OCI-M1 (cell line): ENCODE measurements around the gene CES3.
"Not testable (repeated sequence)": the region's sequence is repeated elsewhere in the genome, so short reads cannot be mapped to it uniquely, and the experiment has no call there.

Experiments used
- DNase-seq: peaks from one replicate; lab custom pipeline; 2025; lab: John Stamatoyannopoulos, UW

Gene CES3

DNA sequence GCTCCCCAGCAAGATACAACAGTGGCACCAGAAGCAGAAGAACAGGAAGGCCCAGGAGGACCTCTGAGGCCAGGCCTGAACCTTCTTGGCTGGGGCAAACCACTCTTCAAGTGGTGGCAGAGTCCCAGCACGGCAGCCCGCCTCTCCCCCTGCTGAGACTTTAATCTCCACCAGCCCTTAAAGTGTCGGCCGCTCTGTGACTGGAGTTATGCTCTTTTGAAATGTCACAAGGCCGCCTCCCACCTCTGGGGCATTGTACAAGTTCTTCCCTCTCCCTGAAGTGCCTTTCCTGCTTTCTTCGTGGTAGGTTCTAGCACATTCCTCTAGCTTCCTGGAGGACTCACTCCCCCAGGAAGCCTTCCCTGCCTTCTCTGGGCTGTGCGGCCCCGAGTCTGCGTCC is 11.9 kb downstream of the CES3 start:
- no peak for DNase-seq

GRCh38 chr16:66973716-66974115 is 12.7 kb downstream of the CES3 start:
- DNase-seq = no peak

DNA sequence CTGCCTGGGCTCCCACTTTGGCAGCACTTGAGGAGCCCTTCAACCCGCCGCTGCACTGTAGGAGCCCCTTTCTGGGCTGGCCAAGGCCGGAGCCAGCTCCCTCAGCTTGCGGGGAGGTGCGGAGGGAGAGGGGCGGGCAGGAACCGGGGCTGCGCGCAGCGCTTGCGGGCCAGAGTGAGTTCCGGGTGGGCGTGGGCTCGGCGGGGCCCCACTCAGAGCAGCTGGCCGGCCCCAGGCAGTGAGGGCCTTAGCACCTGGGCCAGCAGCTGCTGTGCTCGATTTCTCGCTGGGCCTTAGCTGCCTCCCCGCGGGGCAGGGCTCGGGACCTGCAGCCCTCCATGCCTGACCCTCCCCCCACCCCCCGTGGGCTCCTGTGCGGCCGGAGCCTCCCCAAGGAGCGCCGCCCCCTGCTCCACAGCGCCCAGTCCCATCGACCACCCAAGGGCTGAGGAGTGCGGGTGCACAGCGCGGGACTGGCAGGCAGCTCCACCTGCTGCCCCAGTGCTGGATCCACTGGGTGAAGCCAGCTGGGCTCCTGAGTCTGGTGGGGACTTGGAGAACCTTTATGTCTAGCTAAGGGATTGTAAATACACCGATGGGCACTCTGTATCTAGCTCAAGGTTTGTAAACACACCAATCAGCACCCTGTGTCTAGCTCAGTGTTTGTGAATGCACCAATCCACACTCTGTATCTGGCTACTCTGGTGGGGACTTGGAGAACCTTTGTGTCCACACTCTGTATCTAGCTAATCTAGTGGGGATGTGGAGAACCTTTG is 13.3 kb downstream of the CES3 start:
- not testable (repeated sequence) for DNase-seq

DNA sequence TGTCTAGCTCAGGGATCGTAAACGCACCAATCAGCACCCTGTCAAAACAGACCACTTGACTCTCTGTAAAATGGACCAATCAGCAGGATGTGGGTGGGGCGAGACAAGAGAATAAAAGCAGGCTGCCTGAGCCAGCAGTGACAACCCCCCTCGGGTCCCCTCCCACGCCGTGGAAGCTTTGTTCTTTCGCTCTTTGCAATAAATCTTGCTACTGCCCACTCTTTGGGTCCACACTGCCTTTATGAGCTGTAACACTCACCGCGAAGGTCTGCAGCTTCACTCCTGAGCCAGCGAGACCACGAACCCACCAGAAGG is 13.8 kb downstream of the CES3 start:
- DNase-seq = not testable (repeated sequence)

- no peak for DNase-seq
Measured at GRCh38 chr16:66975302-66975893, 14.3 kb downstream of the CES3 start.

DNA sequence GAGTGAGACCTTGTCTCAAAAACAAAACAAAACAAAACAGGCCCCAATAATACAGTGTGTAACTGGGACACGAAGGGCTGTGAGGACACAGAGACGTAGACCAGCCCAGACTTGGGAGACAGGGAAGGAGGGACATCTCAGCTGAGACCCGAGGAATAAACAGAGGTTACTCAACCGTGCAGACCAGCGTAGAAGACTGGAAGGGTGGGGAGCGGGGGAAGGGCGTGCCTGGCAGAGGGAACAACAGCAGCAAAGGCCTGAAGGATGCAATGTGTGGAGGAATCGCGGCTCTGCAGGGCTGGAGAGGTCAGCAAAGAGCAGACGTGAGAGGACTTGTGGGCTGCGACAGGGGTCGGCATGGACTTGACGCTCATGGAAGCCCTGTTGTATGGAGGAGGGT is 15.7 kb downstream of the CES3 start:
- no peak for DNase-seq

GRCh38 chr16:66977341-66978113 is 16.5 kb downstream of the CES3 start:
- DNase-seq = peak; percentile 90

DNA sequence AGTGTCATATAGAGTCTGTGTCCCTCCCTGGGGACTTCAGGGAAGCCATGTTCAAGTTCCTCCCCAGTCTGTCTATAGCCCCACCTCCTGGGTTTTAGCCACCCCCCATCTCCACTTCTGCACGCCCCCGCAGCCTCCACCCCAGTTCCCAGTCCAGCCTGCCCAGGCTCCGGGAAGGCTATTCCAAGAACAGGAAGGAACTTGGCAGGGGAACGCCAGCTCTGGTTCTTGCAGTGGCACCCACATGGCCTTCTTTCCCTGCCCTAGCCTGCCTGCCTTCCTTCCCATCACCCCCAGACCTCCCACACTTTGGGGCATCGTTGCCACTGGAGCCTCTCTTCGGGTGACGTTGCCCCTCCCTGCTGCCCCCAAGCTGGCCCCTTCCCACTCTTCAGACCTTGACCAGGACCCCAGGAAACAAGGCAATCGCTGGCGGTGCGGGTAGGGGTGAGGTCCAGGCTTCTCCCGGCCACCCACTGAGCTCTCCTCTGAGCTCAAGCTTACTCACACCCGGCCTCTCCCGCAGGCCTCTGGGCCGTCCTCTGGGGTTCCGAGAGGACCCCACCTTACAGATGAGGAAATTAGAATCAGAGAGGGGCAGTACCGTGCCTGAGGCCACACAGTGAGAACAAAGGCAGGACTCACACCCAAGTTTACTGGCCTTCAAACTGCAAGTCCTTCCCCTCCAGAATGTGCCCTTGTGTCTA is 18.1 kb downstream of the CES3 start:
- DNase-seq = no peak

- no peak for DNase-seq
Measured at GRCh38 chr16:66983033-66983432, 22.0 kb downstream of the CES3 start.

- DNase-seq = no peak
Measured at GRCh38 chr16:66984892-66985311, 23.8 kb downstream of the CES3 start.

DNA sequence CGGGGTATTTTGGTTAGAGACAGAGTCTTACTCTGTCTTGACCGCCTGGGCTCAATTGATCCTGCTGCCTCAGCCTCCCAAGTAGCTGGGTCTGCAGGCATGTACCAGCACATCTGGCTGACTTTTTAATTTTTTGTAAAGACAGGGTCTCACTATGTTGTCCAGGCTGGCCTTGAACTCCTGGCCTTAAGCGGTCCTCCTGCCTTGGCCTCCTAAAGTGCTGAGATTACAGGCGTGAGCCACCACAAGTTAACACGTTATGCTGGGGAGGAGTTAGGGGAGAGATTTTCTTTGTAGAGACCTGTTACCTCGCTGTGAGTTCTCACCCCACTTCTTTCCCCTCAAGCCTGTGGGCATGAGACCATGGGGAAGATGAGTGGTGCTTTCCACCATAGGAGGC is 25.5 kb downstream of the CES3 start:
- DNase-seq = no peak

DNA sequence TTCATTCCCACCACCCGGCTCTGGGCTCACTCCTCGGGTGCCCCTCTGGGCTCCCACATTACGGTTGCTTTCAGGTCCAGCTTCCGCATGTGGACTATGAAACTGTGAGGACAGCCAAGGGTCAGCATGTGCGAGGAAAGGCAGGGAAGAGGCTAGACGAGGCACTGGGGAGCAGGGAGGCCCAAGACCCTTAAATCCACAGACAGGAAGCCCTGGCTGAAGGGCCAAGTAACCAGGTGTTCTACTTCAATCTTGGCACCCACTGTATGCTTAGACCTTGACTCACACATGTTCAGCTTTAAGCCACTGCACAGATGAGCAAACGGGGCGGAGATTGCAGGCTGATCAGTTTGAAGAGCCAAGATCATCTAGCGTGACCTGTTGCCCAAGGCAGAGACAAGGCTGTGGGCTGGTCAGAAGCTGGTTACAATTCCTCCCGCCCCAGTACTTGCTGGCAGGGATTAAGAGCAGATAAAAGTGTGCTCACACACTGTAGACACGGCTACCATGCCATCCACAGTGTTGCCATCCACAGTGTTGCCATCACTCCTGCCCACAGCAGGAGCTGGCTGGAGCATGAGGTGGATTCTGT is 27.2 kb downstream of the CES3 start, which contains the start of gene CES4A:
TSS of gene CES4A (plus strand) at position 393 of the 592 bp plus-strand sequence. CDS start at position 577, 184 bp downstream.
- DNase-seq = no peak

DNA sequence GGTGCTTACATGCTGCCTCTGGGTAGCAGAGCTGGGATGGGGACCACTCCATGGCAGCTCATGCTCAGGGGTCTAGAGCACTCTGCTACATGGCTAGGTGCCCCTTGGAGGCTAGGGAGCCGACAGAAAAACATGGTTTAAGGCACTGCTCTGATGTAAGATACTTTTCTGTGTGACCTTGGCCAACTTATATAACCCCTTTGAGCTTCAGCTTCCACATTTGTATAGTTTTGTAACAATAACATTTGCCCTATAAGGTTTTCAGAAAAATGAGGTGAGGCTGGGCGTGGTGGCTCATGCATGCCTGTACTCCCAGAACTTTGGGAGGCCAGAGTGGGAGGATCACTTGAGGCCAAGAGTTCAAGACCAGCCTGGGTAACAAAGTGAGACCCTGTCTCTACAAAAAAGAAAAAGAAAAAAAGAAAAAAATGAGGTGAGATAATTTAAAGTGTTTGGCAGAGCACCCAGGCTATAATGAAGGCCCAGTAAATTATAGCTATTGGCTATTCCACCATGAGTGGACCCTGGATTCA is 30.5 kb downstream of the CES3 start:
- no peak for DNase-seq

GRCh38 chr16:66993558-66993957 is 32.5 kb downstream of the CES3 start:
- DNase-seq = not testable (repeated sequence)

DNA sequence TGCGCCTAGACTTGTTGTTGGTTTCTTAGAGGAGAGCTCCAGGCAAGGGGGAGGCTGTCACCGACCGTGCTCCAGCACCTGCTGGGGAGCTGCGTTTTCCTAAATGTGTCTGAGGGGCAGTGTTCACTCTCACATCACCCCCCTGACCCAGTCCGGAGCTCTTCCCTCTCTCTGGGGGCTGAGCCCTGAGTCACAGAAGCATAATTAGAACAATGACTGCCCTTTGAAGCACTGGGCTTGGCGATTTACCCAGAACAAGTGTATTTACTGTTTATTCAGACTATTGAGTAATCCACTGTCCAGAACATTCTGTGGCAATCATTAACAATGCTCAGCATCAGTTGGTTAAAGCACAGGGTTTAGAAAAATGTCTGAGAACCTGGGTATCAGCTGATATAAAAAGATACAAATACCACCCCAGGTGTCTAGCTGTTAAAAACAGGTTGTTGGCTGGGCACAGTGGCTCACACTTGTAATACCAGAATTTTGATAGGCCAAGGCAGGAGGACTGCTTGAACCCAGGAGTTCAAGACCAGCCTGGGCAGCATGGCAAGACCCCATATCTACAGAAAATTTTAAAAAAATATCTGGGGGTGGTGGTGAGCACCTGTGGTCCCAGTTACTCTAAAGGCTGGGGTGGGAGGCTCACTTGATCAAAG is 35.4 kb downstream of the CES3 start:
- no peak for DNase-seq

- DNase-seq = no peak
Measured at GRCh38 chr16:66996983-66997358, 35.9 kb downstream of the CES3 start.

GRCh38 chr16:67000384-67001351 is 39.6 kb downstream of the CES3 start:
- no peak for DNase-seq

DNA sequence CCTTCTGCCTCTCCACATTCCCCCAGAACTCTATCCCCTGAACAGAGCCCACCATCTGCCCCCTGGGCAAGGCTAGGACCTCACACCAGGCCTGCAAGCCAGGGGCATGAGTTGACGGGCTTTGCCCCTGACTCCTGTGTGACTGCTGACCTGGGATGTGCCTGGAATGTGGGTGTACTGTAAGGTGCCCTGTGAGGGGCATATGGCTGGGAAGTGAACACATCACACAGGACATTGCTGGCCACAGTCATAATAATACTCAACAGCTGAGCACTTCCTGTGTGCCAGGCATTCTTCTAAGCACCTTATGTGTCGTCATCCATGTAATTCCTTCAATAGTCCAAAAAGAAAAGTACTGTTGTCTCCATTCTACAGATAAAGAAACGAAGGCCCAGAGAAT is 40.7 kb downstream of the CES3 start:
- no peak for DNase-seq

- DNase-seq = no peak
Measured at GRCh38 chr16:67006930-67007658, 46.0 kb downstream of the CES3 start.
